ENCODE measurements around the gene HOXB4. TPM values are rescaled to one million over a fixed set of nuclear protein-coding genes. Genes with fewer than 3 reads are reported as not detected.

Gene HOXB4
- total RNA-seq, 1 experiment from 2014 or later: 0.04 TPM

DNA sequence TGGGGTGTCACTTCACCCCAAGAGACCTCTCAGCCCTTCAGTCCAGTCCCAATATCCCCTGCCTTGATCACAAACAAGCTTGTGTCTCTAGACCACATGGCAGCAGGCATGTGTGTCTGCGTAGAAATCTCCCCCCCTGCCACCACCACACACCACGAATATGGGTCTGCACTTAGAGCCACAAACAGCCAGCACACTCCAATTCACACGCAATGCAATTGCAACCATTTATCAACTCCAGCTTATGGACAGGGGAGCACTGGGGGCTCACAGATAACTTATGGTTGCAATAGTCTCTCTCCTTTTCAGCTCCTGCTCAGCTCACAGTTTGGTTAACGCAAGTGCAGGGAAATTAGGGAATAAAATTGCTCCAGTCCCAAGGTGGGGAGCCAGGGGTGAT is 45.4 kb upstream of the HOXB4 start:
- Mint-ChIP-seq H3K4me1 (peaks cover 24% of the 10 kb centered on the region), H3K36me3 (no peaks in the 10 kb centered on the region), H3K27me3 (ENCODE audit: low read depth) (peaks cover 100% of the 10 kb centered on the region; the same call in 1 of the 2 replicates), H3K4me3 (no peak overlapping the region), H3K27ac (no peak overlapping the region), H3K9me3 (no peaks in the 10 kb centered on the region)
- CTCF ChIA-PET: interaction anchor here (1.1 to 4.1 kb wide), 5 partner anchors 13 to 395 kb away, joined by 3 to 27 read pairs (median 3); no protein-coding TSS in a partner anchor
- ATAC-seq: no peak
- DNase-seq (ENCODE audit: low spot score): no peak
- TF ChIP-seq SMAD4 (CRISPR knock-in tag; IDR thresholded peaks at IDR 0.05) (no peak), NFATC4 (CRISPR knock-in tag; IDR thresholded peaks at IDR 0.05) (no peak), SP1 (CRISPR knock-in tag; conservative IDR thresholded peaks at IDR 0.05) (no peak), E2F1 (CRISPR knock-in tag; IDR thresholded peaks at IDR 0.05) (no peak), ZNF138 (CRISPR knock-in tag; conservative IDR thresholded peaks at IDR 0.05) (no peak), GABPB1 (CRISPR knock-in tag; IDR thresholded peaks at IDR 0.05) (no peak), TEAD1 (CRISPR knock-in tag; IDR thresholded peaks at IDR 0.05) (no peak), ETV6 (CRISPR knock-in tag; IDR thresholded peaks at IDR 0.05) (no peak), FOXK1 (CRISPR knock-in tag; IDR thresholded peaks at IDR 0.05) (no peak), ZMAT4 (CRISPR knock-in tag; IDR thresholded peaks at IDR 0.05) (no peak), KAT7 (CRISPR knock-in tag; IDR thresholded peaks at IDR 0.05; ENCODE audit: borderline replicate concordance) (no peak), ZBTB21 (CRISPR knock-in tag; IDR thresholded peaks at IDR 0.05; ENCODE audit: borderline replicate concordance) (no peak), JAZF1 (CRISPR knock-in tag; IDR thresholded peaks at IDR 0.05) (no peak), FOXP1 (CRISPR knock-in tag; IDR thresholded peaks at IDR 0.05; ENCODE audit: borderline replicate concordance) (no peak), MYBL2 (CRISPR knock-in tag; IDR thresholded peaks at IDR 0.05) (no peak)
- TF ChIP-seq, protein P1, sequence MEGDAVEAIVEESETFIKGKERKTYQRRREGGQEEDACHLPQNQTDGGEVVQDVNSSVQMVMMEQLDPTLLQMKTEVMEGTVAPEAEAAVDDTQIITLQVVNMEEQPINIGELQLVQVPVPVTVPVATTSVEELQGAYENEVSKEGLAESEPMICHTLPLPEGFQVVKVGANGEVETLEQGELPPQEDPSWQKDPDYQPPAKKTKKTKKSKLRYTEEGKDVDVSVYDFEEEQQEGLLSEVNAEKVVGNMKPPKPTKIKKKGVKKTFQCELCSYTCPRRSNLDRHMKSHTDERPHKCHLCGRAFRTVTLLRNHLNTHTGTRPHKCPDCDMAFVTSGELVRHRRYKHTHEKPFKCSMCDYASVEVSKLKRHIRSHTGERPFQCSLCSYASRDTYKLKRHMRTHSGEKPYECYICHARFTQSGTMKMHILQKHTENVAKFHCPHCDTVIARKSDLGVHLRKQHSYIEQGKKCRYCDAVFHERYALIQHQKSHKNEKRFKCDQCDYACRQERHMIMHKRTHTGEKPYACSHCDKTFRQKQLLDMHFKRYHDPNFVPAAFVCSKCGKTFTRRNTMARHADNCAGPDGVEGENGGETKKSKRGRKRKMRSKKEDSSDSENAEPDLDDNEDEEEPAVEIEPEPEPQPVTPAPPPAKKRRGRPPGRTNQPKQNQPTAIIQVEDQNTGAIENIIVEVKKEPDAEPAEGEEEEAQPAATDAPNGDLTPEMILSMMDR (IDR thresholded peaks at IDR 0.05): no peak
- TF ChIP-seq, protein P2, sequence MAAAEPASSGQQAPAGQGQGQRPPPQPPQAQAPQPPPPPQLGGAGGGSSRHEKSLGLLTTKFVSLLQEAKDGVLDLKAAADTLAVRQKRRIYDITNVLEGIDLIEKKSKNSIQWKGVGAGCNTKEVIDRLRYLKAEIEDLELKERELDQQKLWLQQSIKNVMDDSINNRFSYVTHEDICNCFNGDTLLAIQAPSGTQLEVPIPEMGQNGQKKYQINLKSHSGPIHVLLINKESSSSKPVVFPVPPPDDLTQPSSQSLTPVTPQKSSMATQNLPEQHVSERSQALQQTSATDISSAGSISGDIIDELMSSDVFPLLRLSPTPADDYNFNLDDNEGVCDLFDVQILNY (CRISPR knock-in tag; IDR thresholded peaks at IDR 0.05): no peak
- POLR2A ChIA-PET: no interaction called here

DNA sequence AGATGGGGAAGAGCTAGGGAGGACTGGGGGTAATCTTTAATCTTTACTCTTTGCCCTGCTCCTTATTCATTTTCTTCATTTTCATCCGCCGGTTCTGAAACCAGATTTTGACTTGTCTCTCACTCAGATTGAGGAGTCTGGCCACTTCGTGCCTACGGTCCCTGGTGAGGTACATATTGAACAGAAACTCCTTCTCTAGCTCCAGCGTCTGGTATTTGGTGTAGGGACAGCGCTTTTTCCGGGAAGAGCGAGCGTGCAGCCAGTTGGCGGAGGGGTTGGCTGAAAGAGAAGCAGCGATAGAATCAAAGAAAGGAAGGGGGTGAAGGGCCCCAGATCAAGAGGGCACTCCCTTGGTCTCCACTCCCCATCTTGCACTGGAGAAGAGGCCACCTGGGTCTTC is 44.7 kb upstream of the HOXB4 start:
- Mint-ChIP-seq H3K27me3 (ENCODE audit: low read depth) (peaks cover 100% of the 10 kb centered on the region; the same call in 1 of the 2 replicates), H3K9me3 (no peaks in the 10 kb centered on the region), H3K4me1 (peaks cover 29% of the 10 kb centered on the region), H3K4me3 (no peak overlapping the region), H3K27ac (no peak overlapping the region), H3K36me3 (no peaks in the 10 kb centered on the region)
- ChIA-PET CTCF (interaction anchor here (1.1 to 4.1 kb wide), 6 partner anchors 14 to 394 kb away, joined by 3 to 27 read pairs (median 3); no protein-coding TSS in a partner anchor), POLR2A (no interaction called here)
- DNase-seq (ENCODE audit: low spot score): no peak
- no peak for ATAC-seq
- TF ChIP-seq, protein P3, sequence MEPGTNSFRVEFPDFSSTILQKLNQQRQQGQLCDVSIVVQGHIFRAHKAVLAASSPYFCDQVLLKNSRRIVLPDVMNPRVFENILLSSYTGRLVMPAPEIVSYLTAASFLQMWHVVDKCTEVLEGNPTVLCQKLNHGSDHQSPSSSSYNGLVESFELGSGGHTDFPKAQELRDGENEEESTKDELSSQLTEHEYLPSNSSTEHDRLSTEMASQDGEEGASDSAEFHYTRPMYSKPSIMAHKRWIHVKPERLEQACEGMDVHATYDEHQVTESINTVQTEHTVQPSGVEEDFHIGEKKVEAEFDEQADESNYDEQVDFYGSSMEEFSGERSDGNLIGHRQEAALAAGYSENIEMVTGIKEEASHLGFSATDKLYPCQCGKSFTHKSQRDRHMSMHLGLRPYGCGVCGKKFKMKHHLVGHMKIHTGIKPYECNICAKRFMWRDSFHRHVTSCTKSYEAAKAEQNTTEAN (CRISPR knock-in tag; IDR thresholded peaks at IDR 0.05): no peak
- TF ChIP-seq ETV6 (CRISPR knock-in tag; IDR thresholded peaks at IDR 0.05) (no peak), RORB (CRISPR knock-in tag; IDR thresholded peaks at IDR 0.05) (no peak), HMGA2 (CRISPR knock-in tag; IDR thresholded peaks at IDR 0.05) (no peak), TEAD1 (CRISPR knock-in tag; IDR thresholded peaks at IDR 0.05) (no peak), ZMAT4 (CRISPR knock-in tag; IDR thresholded peaks at IDR 0.05) (no peak), STAT6 (CRISPR knock-in tag; conservative IDR thresholded peaks at IDR 0.05; ENCODE audit: low read depth) (no peak)
- TF ChIP-seq, protein P4, sequence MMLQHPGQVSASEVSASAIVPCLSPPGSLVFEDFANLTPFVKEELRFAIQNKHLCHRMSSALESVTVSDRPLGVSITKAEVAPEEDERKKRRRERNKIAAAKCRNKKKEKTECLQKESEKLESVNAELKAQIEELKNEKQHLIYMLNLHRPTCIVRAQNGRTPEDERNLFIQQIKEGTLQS (CRISPR knock-in tag; conservative IDR thresholded peaks at IDR 0.05): no peak
